Pancreas (tissue), 10 donors: ENCODE measurements around the gene TBC1D5. TPM values are rescaled to one million over a fixed set of nuclear protein-coding genes. Genes with fewer than 3 reads are reported as not detected.

Experiments
- ATAC-seq, 4 donors: fragments of 200-7000 bp; cut with Tn5 transposase; one replicate each; pipeline versions ENCODE4 v1.8.0 to v1.9.1; 2020; ENCODE audit warnings: mild to moderate bottlenecking in 4 of 4, moderate library complexity in 4 of 4
- DNase-seq, 6 donors: peaks; one replicate each; pipeline ENCODE4 v3.0.0-alpha.2; 2020
- FAIRE-seq: peaks from 2 replicates; lab custom pipeline; 2012; peaks lifted over from hg19 to GRCh38; lab: Jason Lieb, UNC
- H3K27ac ChIP-seq, 4 donors: fragments of 200-600 bp; sonication (generic); 1 replicate in 3 of 4; 2 replicates in 1 of 4; pipeline versions ENCODE4 v1.5.0 to v1.8.0; 2020
- H3K27me3 ChIP-seq, 4 donors: fragments of 200-600 bp; one replicate each; pipeline ENCODE4 v1.8.0; 2021
- H3K36me3 ChIP-seq, 3 donors: fragments of 200-600 bp; sonication (generic) in 1 of 3; one replicate each; pipeline versions ENCODE4 v1.5.0 to v1.8.0; 2020 to 2021
- H3K4me1 ChIP-seq, 3 donors: fragments of 200-600 bp; one replicate each; pipeline ENCODE4 v1.8.0; 2021
- H3K4me3 ChIP-seq, 4 donors: fragments of 200-600 bp; sonication (generic) in 2 of 4; one replicate each; pipeline versions ENCODE4 v1.5.0 to v1.8.0; 2020 to 2021
- H3K9me3 ChIP-seq, 4 donors: fragments of 200-600 bp; one replicate each; pipeline ENCODE4 v1.8.0; 2021
- WGBS, 2 donors: extraction: QIAGEN DNeasy Blood & Tissue Kit; methylation state at CpG; one replicate each; pipeline ENCODE4 v1.1.7; 2013; 5-methylcytosine and 5-hydroxymethylcytosine counted together
- intact Hi-C, 3 donors: fragments of 100-400 bp; cut with DNase I; formaldehyde crosslinking; loops; one replicate each; pipeline versions ENCODE4 v1.11.1 to v1.14.2; 2022
- polyA plus RNA-seq, 2 donors: library from polyadenylated mRNA; stranded (reverse); fragments of 200-250 nt; gene quantifications; one replicate each; pipeline ENCODE4 v1.2.3, GENCODE V29; 2013
- total RNA-seq, 6 donors: library from RNA; stranded (reverse); fragmentation: NEBNext Ultra II Directional in 4 of 6; extraction: Animal tissue kit (Norgen Biotek cat#: 25700) in 4 of 6; gene quantifications; one replicate each; pipeline versions ENCODE4 v1.2.1 to v1.2.4, GENCODE V29; 2021 to 2023
- TF ChIP-seq, protein P1 (sequence below), 4 donors: fragments of 200-600 bp; sonication (generic) in 3 of 4; IDR thresholded peaks; one replicate each; pipeline versions ENCODE4 v1.5.0 to v1.8.0; 2021; ENCODE audit warnings: antibody characterized with exemption in 4 of 4
- donor health status: healthy with polysubstance abuse.
- donor health status: DM: no; HTN: no; CAD: no; lungs with moderate emphysema.
- donor health status: DM: no; HTN: no; CAD: no.
- donor health status: control.
- donor health status: control.
- donor health status: Bipolar disorder and iron deficiency.
- donor health status: DM: yes; HTN: yes; CAD: no.
- donor health status: DM: no; HTN: no; CAD: no.
- donor health status: DM: no; HTN: no; CAD: no.
- donor health status: DM: yes; HTN: yes; CAD: no.

The TBC1D5 gene
- total and polyA plus RNA-seq, 8 donors = 6.5 to 39.2 (median 19.9) TPM

DNA sequence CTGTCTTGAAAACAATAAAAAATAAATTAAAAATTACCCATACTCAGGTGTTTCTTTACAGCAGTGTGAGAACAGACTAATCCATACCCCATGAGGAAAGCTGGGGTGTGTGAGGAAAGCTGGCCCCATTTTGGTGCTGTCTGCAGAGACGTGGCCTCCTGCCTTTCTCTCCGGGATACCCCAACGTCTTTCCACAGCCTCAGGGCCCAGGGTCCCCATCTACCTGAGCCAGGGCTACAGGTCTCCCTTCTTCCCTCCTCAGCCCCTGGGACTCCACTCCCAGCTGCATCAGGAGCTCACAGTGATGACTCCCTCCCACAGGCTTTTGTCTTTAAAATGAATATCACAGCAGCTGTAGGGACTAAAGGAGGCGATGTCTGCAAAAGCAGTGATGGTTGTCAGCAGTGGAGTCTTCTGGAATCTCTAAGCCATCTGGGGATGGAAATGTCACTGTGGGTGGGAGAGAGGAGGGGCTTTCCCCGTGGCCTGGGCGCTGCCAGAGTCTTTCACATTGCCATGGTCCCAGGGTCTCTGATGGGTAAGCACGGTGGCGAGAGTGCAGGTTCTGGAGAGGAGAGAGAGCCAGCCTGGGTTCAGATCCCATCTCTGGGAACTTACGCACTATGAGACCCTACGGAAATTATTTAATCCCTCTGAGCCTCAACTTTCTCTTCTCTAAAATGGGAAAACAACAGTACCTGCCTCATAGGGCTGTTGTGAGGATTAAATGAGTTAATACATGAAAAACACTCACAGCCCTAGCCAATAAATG lies 598.4 kb downstream of the TBC1D5 start:
- ATAC-seq (no peak), DNase-seq (peak in 1 of 6 donors; percentile 21), FAIRE-seq (no peak)
- TF ChIP-seq, protein P1, sequence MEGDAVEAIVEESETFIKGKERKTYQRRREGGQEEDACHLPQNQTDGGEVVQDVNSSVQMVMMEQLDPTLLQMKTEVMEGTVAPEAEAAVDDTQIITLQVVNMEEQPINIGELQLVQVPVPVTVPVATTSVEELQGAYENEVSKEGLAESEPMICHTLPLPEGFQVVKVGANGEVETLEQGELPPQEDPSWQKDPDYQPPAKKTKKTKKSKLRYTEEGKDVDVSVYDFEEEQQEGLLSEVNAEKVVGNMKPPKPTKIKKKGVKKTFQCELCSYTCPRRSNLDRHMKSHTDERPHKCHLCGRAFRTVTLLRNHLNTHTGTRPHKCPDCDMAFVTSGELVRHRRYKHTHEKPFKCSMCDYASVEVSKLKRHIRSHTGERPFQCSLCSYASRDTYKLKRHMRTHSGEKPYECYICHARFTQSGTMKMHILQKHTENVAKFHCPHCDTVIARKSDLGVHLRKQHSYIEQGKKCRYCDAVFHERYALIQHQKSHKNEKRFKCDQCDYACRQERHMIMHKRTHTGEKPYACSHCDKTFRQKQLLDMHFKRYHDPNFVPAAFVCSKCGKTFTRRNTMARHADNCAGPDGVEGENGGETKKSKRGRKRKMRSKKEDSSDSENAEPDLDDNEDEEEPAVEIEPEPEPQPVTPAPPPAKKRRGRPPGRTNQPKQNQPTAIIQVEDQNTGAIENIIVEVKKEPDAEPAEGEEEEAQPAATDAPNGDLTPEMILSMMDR (IDR thresholded peaks at IDR 0.05) = no peak
- H3K27ac ChIP-seq = no peak overlapping the region
- H3K36me3 ChIP-seq = no peaks in the 10 kb centered on the region
- no peak overlapping the region for H3K4me3 ChIP-seq
- WGBS, 2 donors = 85% methylated on average over 10 of the region's 10 CpGs
- no peaks in the 10 kb centered on the region for H3K27me3 ChIP-seq
- no peaks in the 10 kb centered on the region for H3K4me1 ChIP-seq
- intact Hi-C loops = no loop called here
- H3K9me3 ChIP-seq = no peaks in the 10 kb centered on the region

DNA sequence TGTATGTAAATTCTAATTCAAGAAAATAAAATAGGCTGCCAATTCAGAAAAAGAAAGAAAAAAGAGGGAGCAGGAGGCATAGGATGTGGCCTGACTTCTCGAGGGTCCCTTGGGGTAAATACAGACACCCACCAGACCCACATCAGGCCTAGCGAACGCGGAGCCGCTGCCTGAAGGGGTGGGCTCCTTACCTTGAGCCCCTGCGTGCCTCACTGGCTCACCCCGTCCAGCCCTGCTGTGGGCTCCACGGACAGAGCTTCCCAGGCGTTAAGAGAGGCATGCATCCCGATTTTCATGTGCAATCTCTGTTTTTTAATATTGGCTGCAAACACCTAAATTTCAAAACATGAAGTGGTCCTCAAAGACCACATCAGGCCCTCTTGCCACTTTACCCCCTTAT lies 599.9 kb downstream of the TBC1D5 start:
- TF ChIP-seq, protein P1 (IDR thresholded peaks at IDR 0.05) = no peak
- H3K9me3 ChIP-seq = no peaks in the 10 kb centered on the region
- ATAC-seq (no peak), FAIRE-seq (no peak), DNase-seq (peak in 1 of 6 donors; percentile 27)
- intact Hi-C loops = no loop called here
- H3K4me1 ChIP-seq = no peaks in the 10 kb centered on the region
- 83 to 92% methylated on average over 10 of the region's 10 CpGs for WGBS, 2 donors
- no peaks in the 10 kb centered on the region for H3K36me3 ChIP-seq
- no peak overlapping the region for H3K27ac ChIP-seq
- H3K27me3 ChIP-seq = no peaks in the 10 kb centered on the region
- H3K4me3 ChIP-seq = no peak overlapping the region

DNA sequence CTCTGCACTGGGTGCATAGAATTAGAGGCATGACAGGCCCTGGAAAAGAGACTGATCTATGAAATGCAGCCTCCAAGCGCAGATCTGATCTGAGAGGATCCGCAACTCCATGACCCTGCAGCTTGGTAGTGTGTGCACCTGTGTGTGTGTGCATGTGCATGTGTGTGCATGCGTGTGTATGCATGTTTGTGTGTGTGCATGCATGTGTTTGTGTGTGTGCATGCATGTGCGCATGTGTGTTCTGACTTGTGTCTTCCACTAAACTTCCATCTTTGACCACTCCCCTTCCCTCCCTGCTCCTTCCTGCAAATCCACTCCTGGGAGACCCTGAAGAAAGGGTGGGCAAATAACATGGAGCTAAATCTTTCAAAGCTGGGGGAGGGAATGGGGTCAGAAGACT lies 600.7 kb downstream of the TBC1D5 start:
- H3K27me3 ChIP-seq = no peaks in the 10 kb centered on the region
- DNase-seq (no peak), ATAC-seq (no peak), FAIRE-seq (no peak)
- intact Hi-C loops = no loop called here
- no peak overlapping the region for H3K27ac ChIP-seq
- TF ChIP-seq, protein P1 (IDR thresholded peaks at IDR 0.05) = no peak
- no peaks in the 10 kb centered on the region for H3K4me1 ChIP-seq
- no peaks in the 10 kb centered on the region for H3K36me3 ChIP-seq
- no peak overlapping the region for H3K4me3 ChIP-seq
- no peaks in the 10 kb centered on the region for H3K9me3 ChIP-seq
- 94 to 98% methylated on average over 4 of the region's 4 CpGs for WGBS, 2 donors

DNA sequence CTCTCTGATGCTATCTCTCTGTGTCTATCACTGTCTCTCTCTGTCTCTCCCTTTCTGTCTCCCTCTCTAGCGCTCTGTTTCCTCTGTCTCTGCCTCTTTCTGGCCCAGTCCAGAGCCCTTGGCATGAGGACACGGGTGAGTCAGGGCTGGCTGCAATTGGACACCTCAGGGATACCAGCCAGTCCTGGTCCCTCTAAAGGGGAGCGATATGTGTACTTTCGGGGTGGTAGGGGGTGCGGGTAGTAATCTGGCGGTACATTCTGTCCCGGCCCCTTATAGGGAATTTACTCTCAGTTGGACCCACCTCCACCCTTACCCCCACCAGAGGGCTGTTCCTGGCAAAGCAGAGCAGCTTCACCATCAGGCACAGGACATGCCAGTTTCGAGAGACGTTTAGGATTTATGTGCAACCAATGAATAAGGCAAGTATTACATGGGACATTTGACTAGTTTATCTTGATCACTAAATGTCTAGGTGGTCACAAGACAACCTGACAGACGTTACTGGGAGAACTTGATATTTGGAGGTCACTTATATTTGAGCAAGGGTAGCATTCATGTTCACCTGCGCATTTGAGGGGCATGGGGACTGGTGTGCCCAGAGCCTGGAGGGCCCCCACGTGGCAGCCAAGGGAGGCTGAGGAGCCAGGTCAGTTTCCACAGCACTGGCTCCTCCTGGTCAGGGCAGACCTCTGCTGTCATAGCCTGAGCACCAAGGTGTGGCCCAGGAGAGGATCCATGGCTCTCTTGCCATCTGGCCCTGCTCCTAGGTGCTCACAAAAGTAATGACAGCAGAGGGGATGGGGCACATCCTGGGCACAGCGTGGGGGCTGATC lies 601.5 kb downstream of the TBC1D5 start:
- Histone ChIP-seq H3K36me3 (no peaks in the 10 kb centered on the region), H3K27ac (no peak overlapping the region), H3K27me3 (no peaks in the 10 kb centered on the region), H3K4me1 (no peaks in the 10 kb centered on the region), H3K9me3 (no peaks in the 10 kb centered on the region), H3K4me3 (no peak overlapping the region)
- ATAC-seq (no peak), FAIRE-seq (no peak), DNase-seq (peak in 1 of 6 donors; percentile 25)
- TF ChIP-seq, protein P1 (IDR thresholded peaks at IDR 0.05) = no peak
- 70 to 73% methylated on average over 13 of the region's 13 CpGs for WGBS, 2 donors
- intact Hi-C loops = no loop called here
